Subcutaneous preadipocyte (primary cell): Measurements from ENCODE around the gene MUC6. TPM values are rescaled to one million over a fixed set of nuclear protein-coding genes. Genes with fewer than 3 reads are reported as not detected.

Experiments used
- total RNA-seq: library from RNA; depleted of rRNA; stranded (reverse); fragments of >200 nt; gene quantifications from 2 replicates; pipeline ENCODE4 v1.2.3, GENCODE V29; 2012

MUC6 gene
- total RNA-seq, result not detected in 2 replicates

GRCh38 chr11:1036303-1036923 is at the start of gene MUC6:
TSS of gene MUC6 (minus strand) at chr11:1036718. CDS start at chr11:1036655, 63 bp downstream.

GRCh38 chr11:1074244-1075221 is 38.0 kb upstream of the MUC6 start, which contains the start of gene MUC2:
TSS of gene MUC2 (plus strand) at chr11:1074874.

Other genes with a start within 250 kb of the MUC6 start
- gene CEND1, start 246.6 kb downstream of the MUC6 start, total RNA-seq, result 0.37 and 2.2 TPM in 2 replicates
- gene SLC25A22, start 238.4 kb downstream of the MUC6 start, total RNA-seq, result 16.5 and 25.6 TPM in 2 replicates
- 4.4 and 7.2 TPM in 2 replicates for gene PIDD1, start 231.5 kb downstream of the MUC6 start, total RNA-seq
- 206 and 432 TPM in 2 replicates for gene RPLP2, start 226.8 kb downstream of the MUC6 start, total RNA-seq
- 29.8 and 34.0 TPM in 2 replicates for gene PNPLA2, start 217.8 kb downstream of the MUC6 start, total RNA-seq
- gene CRACR2B, start 208.8 kb downstream of the MUC6 start, total RNA-seq, result 0.37 and 0.78 TPM in 2 replicates
- gene CD151, start 203.8 kb downstream of the MUC6 start, total RNA-seq, result 188 and 225 TPM in 2 replicates
- 122 and 125 TPM in 2 replicates for gene POLR2L, start 194.2 kb downstream of the MUC6 start, total RNA-seq
- gene TSPAN4, start 193.9 kb downstream of the MUC6 start, total RNA-seq, result 143 and 195 TPM in 2 replicates
- 42.8 and 43.4 TPM in 2 replicates for gene CHID1, start 125.9 kb downstream of the MUC6 start, total RNA-seq
- 46.7 and 54.3 TPM in 2 replicates for gene AP2A2, start 110.8 kb downstream of the MUC6 start, total RNA-seq
- not detected in 2 replicates for gene MUC2, start 38.2 kb upstream of the MUC6 start, total RNA-seq
- gene MUC5AC, start 121.2 kb upstream of the MUC6 start, total RNA-seq, result not detected in 2 replicates
- not detected in 2 replicates for gene MUC5B, start 186.3 kb upstream of the MUC6 start, total RNA-seq